Aorta (tissue), 5 donors: ENCODE measurements around the gene TPCN1. TPM values are rescaled to one million over a fixed set of nuclear protein-coding genes. Genes with fewer than 3 reads are reported as not detected.

Experiments
- ATAC-seq: fragments of 200-7000 bp; cut with Tn5 transposase; one replicate; pipeline ENCODE4 v1.9.1; 2022; ENCODE audit warnings: moderate library complexity; ENCODE audit not compliant: low FRiP score
- DNase-seq, 2 donors: peaks; one replicate each; pipeline ENCODE4 v3.0.0-alpha.2; 2020
- H3K27ac ChIP-seq, 2 donors: one replicate each; pipeline ENCODE4 v1.5.1; 2013; ENCODE audit warnings: low read length in 2 of 2, mild to moderate bottlenecking in 2 of 2, moderate library complexity in 2 of 2, control low read depth in 1 of 2, inconsistent platforms in 1 of 2, low read depth in 1 of 2
- H3K27me3 ChIP-seq, 2 donors: one replicate each; pipeline ENCODE4 v1.6.1; 2013; ENCODE audit warnings: control low read depth in 1 of 2, low read length in 1 of 2, mild to moderate bottlenecking in 1 of 2, moderate library complexity in 1 of 2; ENCODE audit not compliant: insufficient read depth in 2 of 2, control insufficient read depth in 1 of 2
- H3K36me3 ChIP-seq, 2 donors: one replicate each; pipeline ENCODE4 v1.6.1; 2013; ENCODE audit warnings: control low read depth in 1 of 2, low read length in 1 of 2, mild to moderate bottlenecking in 1 of 2; ENCODE audit not compliant: insufficient read depth in 2 of 2, control insufficient read depth in 1 of 2
- H3K4me1 ChIP-seq, 2 donors: one replicate each; pipeline ENCODE4 v1.6.1; 2013; ENCODE audit warnings: low read length in 2 of 2, control low read depth in 1 of 2, mild to moderate bottlenecking in 1 of 2, moderate library complexity in 1 of 2; ENCODE audit not compliant: insufficient read depth in 2 of 2, control insufficient read depth in 1 of 2
- H3K4me3 ChIP-seq, 2 donors: one replicate each; pipeline ENCODE4 v1.5.1; 2013; ENCODE audit warnings: low read length in 2 of 2, control low read depth in 1 of 2, mild to moderate bottlenecking in 1 of 2
- H3K9me3 ChIP-seq: one replicate; pipeline ENCODE4 v1.6.1; 2013; ENCODE audit warnings: mild to moderate bottlenecking, low read length; ENCODE audit not compliant: control insufficient read depth
- WGBS, 2 donors: extraction: QIAGEN DNeasy Blood & Tissue Kit; methylation state at CpG; one replicate each; pipeline ENCODE4 v1.1.7; 2013; 5-methylcytosine and 5-hydroxymethylcytosine counted together
- intact Hi-C, 2 donors: fragments of 100-400 bp; cut with DNase I; formaldehyde crosslinking; loops; one replicate each; pipeline versions ENCODE4 v1.14.2 to v1.15.0; 2022
- polyA plus RNA-seq, 2 donors: library from polyadenylated mRNA; stranded (reverse); fragments of 200-250 nt; gene quantifications; one replicate each; pipeline ENCODE4 v1.2.3, GENCODE V29; 2013
- total RNA-seq, 2 donors: library from RNA; stranded (reverse); fragmentation: NEBNext Ultra II Directional; extraction: Animal tissue kit (Norgen Biotek cat#: 25700); gene quantifications; one replicate each; pipeline ENCODE4 v1.2.1, GENCODE V29; 2021
- donor health status: healthy with polysubstance abuse.
- donor health status: Bipolar disorder and iron deficiency.
- donor health status: DM: no; HTN: no; CAD: no.
- donor health status: DM: no; HTN: no; CAD: no.
- donor health status: DM: yes; HTN: yes; CAD: no.

The TPCN1 gene
- total and polyA plus RNA-seq, 4 donors: 21.4 to 128 (median 87.2) TPM

DNA sequence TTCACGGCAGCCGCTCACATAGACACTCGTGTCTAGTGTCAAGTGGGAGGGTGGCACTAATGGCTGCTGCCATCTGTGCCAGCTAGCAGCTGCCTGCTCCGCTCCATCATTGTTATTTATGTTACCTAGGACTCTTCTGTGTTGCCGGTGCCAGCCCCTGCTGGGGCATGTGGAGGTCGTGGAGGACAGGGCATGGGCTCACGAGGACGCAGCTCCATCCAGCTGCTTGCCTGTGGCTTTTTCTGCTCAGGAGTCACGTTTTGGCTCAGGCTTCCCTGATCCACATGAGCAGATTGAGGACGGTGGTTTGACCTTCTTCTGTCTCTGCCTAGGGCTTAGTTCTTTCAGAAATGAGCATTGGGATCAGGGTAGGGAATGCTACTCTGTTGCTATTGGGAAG, 31.2 kb downstream of the TPCN1 start:
- H3K27ac ChIP-seq: no peak overlapping the region
- no peaks in the 10 kb centered on the region for H3K27me3 ChIP-seq
- H3K9me3 ChIP-seq: no peaks in the 10 kb centered on the region
- no peak for ATAC-seq
- peaks cover 0 to 4% of the 10 kb centered on the region in 2 donors for H3K36me3 ChIP-seq
- DNase-seq: peak in 1 of 2 donors; percentile 37
- H3K4me1 ChIP-seq: peaks cover 0 to under 1% of the 10 kb centered on the region in 2 donors
- H3K4me3 ChIP-seq: no peak overlapping the region
- 90 to 93% methylated on average over 10 of the region's 10 CpGs for WGBS, 2 donors
- intact Hi-C loops: no loop called here

DNA sequence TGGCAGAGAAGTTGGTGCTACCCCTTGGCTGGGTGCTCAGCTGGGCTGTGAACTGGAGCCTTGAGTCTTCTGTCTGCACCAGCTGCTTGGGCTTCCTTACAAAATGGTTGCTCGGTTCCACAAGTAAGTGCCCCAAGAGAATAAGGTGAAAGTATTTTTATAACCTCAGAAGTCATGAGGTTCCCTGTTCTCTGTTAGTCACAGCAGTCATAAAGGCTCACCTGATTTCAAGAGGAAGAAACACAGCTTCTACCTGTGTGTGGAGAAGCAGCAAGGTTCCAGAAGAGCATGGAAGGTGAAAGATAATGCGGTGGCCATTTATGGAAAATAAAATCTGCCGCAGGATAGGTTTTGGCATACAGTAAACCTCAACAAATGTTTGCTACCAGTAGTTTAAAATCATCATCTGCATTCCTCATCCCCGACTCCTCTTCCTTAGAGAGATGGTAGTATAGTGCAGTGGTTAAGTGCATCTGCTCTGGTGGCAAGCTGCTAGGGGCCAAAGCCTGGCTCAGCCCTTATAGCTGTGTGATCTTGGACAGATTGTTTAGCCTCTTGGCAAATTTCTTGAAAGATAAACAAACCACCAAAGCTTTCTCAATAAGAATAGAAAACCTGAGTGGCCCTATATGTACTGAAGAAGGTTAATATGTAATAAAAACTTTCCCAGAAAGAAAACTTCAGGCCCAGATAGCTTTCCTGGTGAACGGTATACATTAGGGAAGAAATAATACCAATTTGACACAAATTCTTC, 32.4 kb downstream of the TPCN1 start:
- intact Hi-C loops: no loop called here
- ATAC-seq: no peak
- peak in 1 of 2 donors; percentile 6 for DNase-seq

DNA sequence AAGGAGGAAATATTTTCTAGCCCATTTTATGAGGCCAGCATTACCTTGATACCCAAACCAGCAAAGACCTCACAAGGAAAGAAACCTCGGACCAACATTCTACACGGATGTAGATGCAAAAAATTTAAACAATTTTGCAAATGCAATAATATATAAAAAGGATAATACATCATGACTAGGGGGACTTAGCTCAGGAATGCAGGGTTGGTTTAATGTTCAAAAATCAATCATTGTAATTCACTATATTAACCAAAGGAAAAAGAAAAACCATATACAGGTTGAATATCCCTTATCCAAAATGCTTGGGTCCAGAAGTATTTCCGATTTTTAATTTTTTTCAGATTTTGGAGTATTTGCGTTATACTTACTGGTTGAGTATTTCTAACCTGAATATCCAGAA, 33.0 kb downstream of the TPCN1 start:
- H3K27me3 ChIP-seq: no peaks in the 10 kb centered on the region
- WGBS, 2 donors: 86 to 98% methylated on average over 4 of the region's 4 CpGs

More for the DNA sequence above, 32.4 kb downstream of the TPCN1 start:
- no peak overlapping the region for H3K27ac ChIP-seq
- WGBS, 2 donors: 97 to 98% methylated on average over 5 of the region's 5 CpGs
- H3K9me3 ChIP-seq: no peaks in the 10 kb centered on the region
- peaks cover 0 to 2% of the 10 kb centered on the region in 2 donors for H3K4me1 ChIP-seq
- H3K36me3 ChIP-seq: peaks cover 0 to 4% of the 10 kb centered on the region in 2 donors
- no peaks in the 10 kb centered on the region for H3K27me3 ChIP-seq
- no peak overlapping the region for H3K4me3 ChIP-seq

DNA sequence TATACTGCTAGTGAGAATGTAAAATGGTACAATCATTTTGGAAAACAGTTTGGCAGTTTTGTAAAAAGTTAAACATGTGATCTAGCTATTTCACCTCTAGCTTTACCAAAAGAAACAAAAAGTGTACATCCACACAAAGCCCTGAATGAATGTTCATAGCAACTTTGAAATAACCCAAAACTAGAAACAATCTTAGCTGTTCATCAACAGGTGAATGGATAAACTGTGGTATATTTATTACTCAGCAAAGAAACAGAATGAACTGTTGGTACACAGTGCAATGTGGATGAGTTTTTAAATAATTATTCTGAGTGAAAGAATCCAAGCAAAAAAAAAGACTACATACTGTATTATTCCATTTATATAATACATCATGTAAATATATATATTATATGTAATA, 36.3 kb downstream of the TPCN1 start:
- DNase-seq (no peak), ATAC-seq (no peak)
- Histone ChIP-seq H3K27me3 (no peaks in the 10 kb centered on the region), H3K4me3 (no peak overlapping the region), H3K36me3 (peaks cover 0 to 4% of the 10 kb centered on the region in 2 donors), H3K4me1 (peaks cover 2 to 5% of the 10 kb centered on the region in 2 donors), H3K9me3 (no peaks in the 10 kb centered on the region), H3K27ac (no peak overlapping the region)
- intact Hi-C loops: no loop called here

More for the DNA sequence above, 33.0 kb downstream of the TPCN1 start:
- H3K36me3 ChIP-seq: peaks cover 0 to 4% of the 10 kb centered on the region in 2 donors
- DNase-seq (no peak), ATAC-seq (no peak)
- H3K4me3 ChIP-seq: no peak overlapping the region
- H3K4me1 ChIP-seq: peaks cover 0 to 2% of the 10 kb centered on the region in 2 donors
- intact Hi-C loops: no loop called here
- H3K27ac ChIP-seq: no peak overlapping the region
- no peaks in the 10 kb centered on the region for H3K9me3 ChIP-seq

- peaks cover 2 to 5% of the 10 kb centered on the region in 2 donors for H3K4me1 ChIP-seq
- H3K27me3 ChIP-seq: no peaks in the 10 kb centered on the region
- no peak for DNase-seq
- intact Hi-C loops: no loop called here
- H3K9me3 ChIP-seq: no peaks in the 10 kb centered on the region
- H3K4me3 ChIP-seq: no peak overlapping the region
- peaks cover 0 to 2% of the 10 kb centered on the region in 2 donors for H3K36me3 ChIP-seq
- H3K27ac ChIP-seq: peak overlapping the region; percentile 29 to 41
- 73 to 75% methylated on average over 5 of the region's 5 CpGs for WGBS, 2 donors
- ATAC-seq: no peak
Measured at GRCh38 chr12:113260127-113260526, 38.9 kb downstream of the TPCN1 start.

GRCh38 chr12:113260636-113261300, 39.5 kb downstream of the TPCN1 start:
- intact Hi-C loops: no loop called here
- WGBS, 2 donors: 46 to 47% methylated on average over 12 of the region's 12 CpGs
- DNase-seq: peak in 1 of 2 donors; percentile 35
- H3K36me3 ChIP-seq: peaks cover 0 to 2% of the 10 kb centered on the region in 2 donors
- no peak overlapping the region for H3K4me3 ChIP-seq
- peak; percentile 39 for ATAC-seq
- no peaks in the 10 kb centered on the region for H3K27me3 ChIP-seq
- peak overlapping the region; percentile 29 to 41 for H3K27ac ChIP-seq
- H3K9me3 ChIP-seq: no peaks in the 10 kb centered on the region
- peaks cover 2 to 5% of the 10 kb centered on the region in 2 donors for H3K4me1 ChIP-seq

GRCh38 chr12:113261847-113262470, 40.7 kb downstream of the TPCN1 start:
- intact Hi-C loops: no loop called here
- no peaks in the 10 kb centered on the region for H3K27me3 ChIP-seq
- DNase-seq: no peak
- WGBS, 2 donors: 80 to 83% methylated on average over 6 of the region's 6 CpGs
- no peaks in the 10 kb centered on the region for H3K9me3 ChIP-seq
- H3K4me3 ChIP-seq: no peak overlapping the region
- ATAC-seq: no peak
- H3K36me3 ChIP-seq: peaks cover 0 to 2% of the 10 kb centered on the region in 2 donors
- peaks cover 2 to 5% of the 10 kb centered on the region in 2 donors for H3K4me1 ChIP-seq
- H3K27ac ChIP-seq: no peak overlapping the region

DNA sequence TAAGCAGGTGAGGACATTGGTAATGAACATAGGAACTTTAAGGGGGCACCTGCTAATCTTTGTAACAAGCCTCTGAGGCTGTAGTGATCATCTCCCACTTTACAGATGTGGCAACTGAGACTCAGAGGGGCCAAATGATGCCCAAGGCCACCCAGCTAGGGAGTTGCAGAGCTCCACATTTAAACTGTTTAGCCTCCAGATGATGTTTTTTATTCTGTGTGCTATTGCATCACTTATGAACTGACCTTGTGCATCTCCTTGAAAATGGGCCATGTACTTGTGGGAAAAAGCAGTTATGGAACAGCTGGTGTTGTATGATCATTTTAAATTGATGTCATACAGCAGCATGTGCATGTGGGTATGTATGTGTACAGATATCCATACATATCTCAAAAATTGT, 41.4 kb downstream of the TPCN1 start:
- H3K4me3 ChIP-seq: no peak overlapping the region
- DNase-seq (no peak), ATAC-seq (no peak)
- intact Hi-C loops: no loop called here
- peaks cover 0 to 2% of the 10 kb centered on the region in 2 donors for H3K36me3 ChIP-seq
- H3K27me3 ChIP-seq: no peaks in the 10 kb centered on the region
- H3K9me3 ChIP-seq: no peaks in the 10 kb centered on the region
- H3K4me1 ChIP-seq: peaks cover 2 to 5% of the 10 kb centered on the region in 2 donors
- H3K27ac ChIP-seq: no peak overlapping the region
